Panc1 (cell line): ENCODE results near the gene SEC11C. TPM values are rescaled to one million over a fixed set of nuclear protein-coding genes. Genes with fewer than 3 reads are reported as not detected.

Experiments used
- ATAC-seq: fragments of 200-7000 bp; cut with Tn5 transposase; 2 replicates; pipeline ENCODE4 v1.9.1; 2020; ENCODE audit warnings: mild to moderate bottlenecking, moderate library complexity
- Bru-seq: library from RNA; stranded (reverse); fragments of 400-500 nt; gene quantifications from one replicate; lab custom pipeline; 2021; lab: Mats Ljungman, UMichigan
- BruChase-seq, 2 experiments: library from RNA; stranded (reverse); fragments of 400-500 nt; gene quantifications; one replicate each; lab custom pipeline; 2021; lab: Mats Ljungman, UMichigan
- BruUV-seq: library from RNA; stranded (reverse); fragments of 400-500 nt; replicated peaks from 2 replicates; lab custom pipeline; 2021; lab: Mats Ljungman, UMichigan
- CTCF ChIA-PET: fragments of 300-600 bp; sonication (Branson Sonifier 250); formaldehyde crosslinking; loops from one replicate; lab custom pipeline; 2022; ENCODE audit warnings: antibody characterized with exemption; lab: Charles Lee
- POLR2A ChIA-PET: fragments of 300-600 bp; sonication (Branson Sonifier 250); formaldehyde crosslinking; loops from one replicate; lab custom pipeline; 2022; ENCODE audit warnings: antibody characterized with exemption; lab: Charles Lee
- DNase-seq: peaks from one replicate; pipeline ENCODE4 v3.0.0-alpha.2; 2010; ENCODE audit warnings: low read depth, low spot score
- H3K27ac ChIP-seq: 2 replicates; pipeline ENCODE4 v1.5.1; 2011; ENCODE audit warnings: mild to moderate bottlenecking, low read length, inconsistent platforms
- H3K27me3 ChIP-seq: fragments of 200-500 bp; sonication (Bioruptor generic); 2 replicates; pipeline ENCODE4 v1.6.0; 2014; ENCODE audit warnings: low read length, inconsistent platforms; ENCODE audit not compliant: control insufficient read depth, insufficient read depth
- H3K36me3 ChIP-seq: fragments of 200-500 bp; sonication (Bioruptor generic); 2 replicates; pipeline ENCODE4 v1.5.1; 2014; ENCODE audit warnings: inconsistent platforms, mild to moderate bottlenecking, low read length, moderate library complexity; ENCODE audit not compliant: control insufficient read depth, insufficient read depth
- H3K4me1 ChIP-seq: 2 replicates; pipeline ENCODE4 v1.5.1; 2011; ENCODE audit warnings: inconsistent platforms, mild to moderate bottlenecking, low read length, moderate library complexity; ENCODE audit not compliant: control insufficient read depth, insufficient read depth
- H3K4me3 ChIP-seq, 2 experiments: 2 replicates each; pipeline ENCODE4 v1.5.1; 2011 to 2012; ENCODE audit warnings: low read depth in 2 of 2, low read length in 2 of 2, mild to moderate bottlenecking in 2 of 2, inconsistent platforms in 1 of 2, moderate library complexity in 1 of 2
- H3K9me3 ChIP-seq: fragments of 200-500 bp; sonication (Bioruptor generic); 2 replicates; pipeline ENCODE4 v1.5.1; 2014; ENCODE audit warnings: low read depth, mild to moderate bottlenecking, inconsistent platforms, low read length, moderate library complexity; ENCODE audit not compliant: control insufficient read depth, insufficient read depth
- POLR2AphosphoS5 ChIP-seq: IDR thresholded peaks from 2 replicates; pipeline ENCODE4 v1.6.1; 2012; ENCODE audit warnings: mild to moderate bottlenecking, low read depth, low read length, moderate library complexity
- SIN3A ChIP-seq: IDR thresholded peaks from 2 replicates; pipeline ENCODE4 v1.6.1; 2012; ENCODE audit warnings: low read depth, mild to moderate bottlenecking, low read length, moderate library complexity, borderline replicate concordance; ENCODE audit not compliant: insufficient read depth
- TCF7L2 ChIP-seq: IDR thresholded peaks from 2 replicates; pipeline ENCODE4 v1.6.1; 2011; ENCODE audit warnings: mild to moderate bottlenecking, low read depth, low read length, inconsistent platforms
- in situ Hi-C: cut with HindIII; loops from 2 replicates; pipeline ENCODE4 v1.10.0; 2016; ENCODE audit warnings: low sequenced_read_pairs, low pct_unique_long_range_greater_than_20kb
- intact Hi-C: fragments of 100-400 bp; cut with micrococcal nuclease; formaldehyde crosslinking; loops from one replicate; pipeline ENCODE4 v1.10.0; 2022; ENCODE audit not compliant: unreplicated experiment
- long read RNA-seq: library from polyadenylated mRNA; unstranded; transcript quantifications from one replicate; pipeline ENCODE4 v2.0.0, GENCODE V29; 2021; ENCODE audit not compliant: unreplicated experiment
- polyA plus RNA-seq: library from polyadenylated mRNA; unstranded; fragments of >200 nt; gene quantifications from one replicate; pipeline ENCODE4 v1.2.1, GENCODE V29; 2012; ENCODE audit warnings: missing spikeins; ENCODE audit not compliant: insufficient read length
- total RNA-seq: library from RNA; stranded (reverse); gene quantifications from one replicate; pipeline ENCODE4 v1.2.1, GENCODE V29; 2021; ENCODE audit not compliant: unreplicated experiment
- TF ChIP-seq, protein P1 (sequence below), 2 experiments: IDR thresholded peaks; 2 replicates each; pipeline ENCODE4 v1.6.1; 2011 to 2012; ENCODE audit warnings: low read depth in 2 of 2, control low read depth in 1 of 2, low read length in 1 of 2, mild to moderate bottlenecking in 1 of 2, moderate library complexity in 1 of 2; ENCODE audit not compliant: insufficient read depth in 1 of 2
- TF ChIP-seq, protein P2 (sequence below): fragments of 450-650 bp; IDR thresholded peaks from 2 replicates; pipeline ENCODE4 v1.5.1; 2017; ENCODE audit warnings: mild to moderate bottlenecking

SEC11C gene
- total RNA-seq (48.3 TPM), Bru-seq, nascent RNA (percentile 64 among the genes with signal in this experiment), BruChase-seq, experiment 1, labeled RNA remaining after a 2-hour chase (percentile 66 among the genes with signal in this experiment), BruChase-seq, experiment 2, labeled RNA remaining after a 6-hour chase (percentile 67 among the genes with signal in this experiment)
- 41.2 TPM for polyA plus RNA-seq
- long read RNA-seq, transcript SEC11C-204 (6 exons, 1,202 nt), result major isoform, 30 of 71 reads
- long read RNA-seq, partial matches to known transcripts, result 33 of 71 reads
- long read RNA-seq, other reads (novel, unspliced or antisense), result 6 of 71 reads

DNA sequence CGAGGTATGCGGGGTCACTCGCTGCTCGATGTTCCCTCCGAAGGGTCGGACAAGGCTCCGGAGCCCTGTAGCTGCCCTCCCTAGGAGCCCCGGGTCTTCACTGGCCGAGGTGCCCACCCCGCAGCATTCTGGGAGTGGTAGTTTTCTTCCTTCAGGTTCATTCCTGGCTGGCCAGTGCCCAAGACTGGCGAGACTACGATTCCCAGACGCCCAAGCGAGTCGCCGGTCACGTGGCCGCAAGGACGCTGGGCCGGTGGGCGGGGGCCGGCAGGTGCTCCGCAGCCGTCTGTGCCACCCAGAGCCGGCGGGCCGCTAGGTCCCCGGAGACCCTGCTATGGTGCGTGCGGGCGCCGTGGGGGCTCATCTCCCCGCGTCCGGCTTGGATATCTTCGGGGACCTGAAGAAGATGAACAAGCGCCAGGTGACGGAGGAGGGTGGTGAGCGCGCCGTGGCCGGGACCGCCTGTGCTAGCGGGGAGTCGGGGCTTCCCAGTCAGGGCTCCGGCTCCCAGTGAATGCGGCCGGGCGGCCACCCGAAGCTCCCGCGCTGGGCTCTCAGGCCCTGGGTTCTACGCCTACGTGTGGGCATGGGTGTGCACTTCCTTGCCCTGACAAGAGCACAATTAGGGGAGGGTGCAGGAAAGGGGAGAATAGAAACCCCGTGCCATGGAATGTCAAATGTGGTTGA is at the start of gene SEC11C:
Gene SEC11C, plus strand, starts transcription at position 270 of the 687 bp plus-strand sequence. Its CDS starts 65 bp downstream, at position 335.
- peak; percentile 99 for ATAC-seq
- Histone ChIP-seq H3K4me3 (peak within 1 kb of the TSS; percentile 70 to 94), H3K9me3 (no peaks in the 10 kb centered on the region), H3K27ac (peak within 1 kb of the TSS; percentile 82), H3K36me3 (peaks cover 3% of the 10 kb centered on the region; the same call in 1 of the 2 replicates), H3K4me1 (peaks cover 9% of the 10 kb centered on the region; the same call in 1 of the 2 replicates), H3K27me3 (no peaks in the 10 kb centered on the region)
- in situ Hi-C loops, result no loop called here
- TF ChIP-seq, protein P1, sequence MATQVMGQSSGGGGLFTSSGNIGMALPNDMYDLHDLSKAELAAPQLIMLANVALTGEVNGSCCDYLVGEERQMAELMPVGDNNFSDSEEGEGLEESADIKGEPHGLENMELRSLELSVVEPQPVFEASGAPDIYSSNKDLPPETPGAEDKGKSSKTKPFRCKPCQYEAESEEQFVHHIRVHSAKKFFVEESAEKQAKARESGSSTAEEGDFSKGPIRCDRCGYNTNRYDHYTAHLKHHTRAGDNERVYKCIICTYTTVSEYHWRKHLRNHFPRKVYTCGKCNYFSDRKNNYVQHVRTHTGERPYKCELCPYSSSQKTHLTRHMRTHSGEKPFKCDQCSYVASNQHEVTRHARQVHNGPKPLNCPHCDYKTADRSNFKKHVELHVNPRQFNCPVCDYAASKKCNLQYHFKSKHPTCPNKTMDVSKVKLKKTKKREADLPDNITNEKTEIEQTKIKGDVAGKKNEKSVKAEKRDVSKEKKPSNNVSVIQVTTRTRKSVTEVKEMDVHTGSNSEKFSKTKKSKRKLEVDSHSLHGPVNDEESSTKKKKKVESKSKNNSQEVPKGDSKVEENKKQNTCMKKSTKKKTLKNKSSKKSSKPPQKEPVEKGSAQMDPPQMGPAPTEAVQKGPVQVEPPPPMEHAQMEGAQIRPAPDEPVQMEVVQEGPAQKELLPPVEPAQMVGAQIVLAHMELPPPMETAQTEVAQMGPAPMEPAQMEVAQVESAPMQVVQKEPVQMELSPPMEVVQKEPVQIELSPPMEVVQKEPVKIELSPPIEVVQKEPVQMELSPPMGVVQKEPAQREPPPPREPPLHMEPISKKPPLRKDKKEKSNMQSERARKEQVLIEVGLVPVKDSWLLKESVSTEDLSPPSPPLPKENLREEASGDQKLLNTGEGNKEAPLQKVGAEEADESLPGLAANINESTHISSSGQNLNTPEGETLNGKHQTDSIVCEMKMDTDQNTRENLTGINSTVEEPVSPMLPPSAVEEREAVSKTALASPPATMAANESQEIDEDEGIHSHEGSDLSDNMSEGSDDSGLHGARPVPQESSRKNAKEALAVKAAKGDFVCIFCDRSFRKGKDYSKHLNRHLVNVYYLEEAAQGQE (IDR thresholded peaks at IDR 0.05; ENCODE audit: insufficient read depth in 1 of 2, low read depth in 2 of 2, low read length in 1 of 2), result 0 out of 4 replicates have a peak, but pooled peaks of 1 of the 2 experiments have one; percentile 14
- TF ChIP-seq POLR2AphosphoS5, result no peak
- TF ChIP-seq, protein P2, sequence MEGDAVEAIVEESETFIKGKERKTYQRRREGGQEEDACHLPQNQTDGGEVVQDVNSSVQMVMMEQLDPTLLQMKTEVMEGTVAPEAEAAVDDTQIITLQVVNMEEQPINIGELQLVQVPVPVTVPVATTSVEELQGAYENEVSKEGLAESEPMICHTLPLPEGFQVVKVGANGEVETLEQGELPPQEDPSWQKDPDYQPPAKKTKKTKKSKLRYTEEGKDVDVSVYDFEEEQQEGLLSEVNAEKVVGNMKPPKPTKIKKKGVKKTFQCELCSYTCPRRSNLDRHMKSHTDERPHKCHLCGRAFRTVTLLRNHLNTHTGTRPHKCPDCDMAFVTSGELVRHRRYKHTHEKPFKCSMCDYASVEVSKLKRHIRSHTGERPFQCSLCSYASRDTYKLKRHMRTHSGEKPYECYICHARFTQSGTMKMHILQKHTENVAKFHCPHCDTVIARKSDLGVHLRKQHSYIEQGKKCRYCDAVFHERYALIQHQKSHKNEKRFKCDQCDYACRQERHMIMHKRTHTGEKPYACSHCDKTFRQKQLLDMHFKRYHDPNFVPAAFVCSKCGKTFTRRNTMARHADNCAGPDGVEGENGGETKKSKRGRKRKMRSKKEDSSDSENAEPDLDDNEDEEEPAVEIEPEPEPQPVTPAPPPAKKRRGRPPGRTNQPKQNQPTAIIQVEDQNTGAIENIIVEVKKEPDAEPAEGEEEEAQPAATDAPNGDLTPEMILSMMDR, result no peak
- no peak for TF ChIP-seq TCF7L2
- peak; percentile 54; the same call in 1 of the 2 replicates for TF ChIP-seq SIN3A
- CTCF ChIA-PET, result no interaction called here
- no TSS peak for BruUV-seq
- intact Hi-C loops, result no loop called here
- POLR2A ChIA-PET, result interaction anchor here (0.7 kb wide), 1 partner anchor 95 kb away, joined by 3 read pairs; no protein-coding TSS in a partner anchor
- peak; percentile 89 for DNase-seq

DNA sequence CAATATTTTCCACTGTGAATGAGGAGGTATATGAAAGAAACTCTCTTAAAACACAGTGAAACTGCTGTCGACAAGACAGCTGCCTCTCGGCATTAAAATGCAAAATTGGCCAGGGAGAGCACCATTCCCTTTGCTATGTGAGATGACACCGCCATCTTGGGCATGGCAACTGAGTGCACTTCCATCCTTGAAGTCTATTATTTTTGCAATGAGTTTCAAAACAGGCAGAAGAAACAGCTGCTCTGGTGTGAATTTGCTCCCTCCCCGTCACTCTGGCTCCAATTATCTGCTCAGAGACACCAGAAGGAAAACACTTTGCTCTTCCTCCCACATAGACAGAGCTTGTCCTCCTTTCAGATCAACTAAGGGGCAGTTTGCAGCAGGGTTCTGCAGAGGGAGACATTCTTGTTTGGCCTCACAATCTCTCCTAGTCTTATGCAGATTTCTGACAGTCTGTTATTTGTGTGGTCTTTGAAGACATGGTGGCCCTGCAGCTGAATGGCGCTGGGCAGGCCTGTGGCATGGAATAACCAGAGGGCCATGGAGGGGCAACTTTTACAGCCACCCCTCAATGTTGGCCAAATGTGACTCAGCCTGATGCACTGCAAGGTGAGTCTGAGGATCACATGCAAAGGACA is 48.6 kb upstream of the SEC11C start:
- ATAC-seq, result no peak
- POLR2A ChIA-PET, result no interaction called here
- intact Hi-C loops, result no loop called here
- BruUV-seq, result no TSS peak
- Histone ChIP-seq H3K27ac (no peak overlapping the region), H3K4me3 (no peak overlapping the region), H3K36me3 (no peaks in the 10 kb centered on the region), H3K9me3 (no peaks in the 10 kb centered on the region), H3K27me3 (no peaks in the 10 kb centered on the region), H3K4me1 (no peaks in the 10 kb centered on the region)
- CTCF ChIA-PET, result no interaction called here
- no peak for DNase-seq
- TF ChIP-seq, protein P2, result no peak
- TF ChIP-seq TCF7L2 (no peak), SIN3A (no peak), POLR2AphosphoS5 (no peak)
- TF ChIP-seq, protein P1 (IDR thresholded peaks at IDR 0.05; ENCODE audit: insufficient read depth in 1 of 2, low read depth in 2 of 2, low read length in 1 of 2), result no peak
- in situ Hi-C loops, result no loop called here
